Adipocyte (in vitro differentiated cells): ENCODE results near the gene ITIH3.
"Not testable (repeated sequence)": the region's sequence is repeated elsewhere in the genome, so short reads cannot be mapped to it uniquely, and the experiment has no call there.

Source experiments
- DNase-seq: peaks from one replicate; pipeline ENCODE4 v3.0.0-alpha.2; 2015; ENCODE audit warnings: low read depth
- H3K27me3 ChIP-seq: replicated peaks from 2 replicates; pipeline ENCODE4 v1.7.0; 2013; ENCODE audit warnings: mild to moderate bottlenecking, low read length, moderate library complexity; ENCODE audit not compliant: control insufficient read depth, insufficient read depth
- H3K36me3 ChIP-seq: 2 replicates; pipeline ENCODE4 v1.7.0; 2013; ENCODE audit warnings: low read length, mild to moderate bottlenecking, moderate library complexity; ENCODE audit not compliant: control insufficient read depth, insufficient read depth, severe bottlenecking
- H3K4me1 ChIP-seq: 2 replicates; pipeline ENCODE4 v1.7.0; 2013; ENCODE audit warnings: mild to moderate bottlenecking, low read length, moderate library complexity; ENCODE audit not compliant: control insufficient read depth, insufficient read depth
- H3K4me3 ChIP-seq: 2 replicates; pipeline ENCODE4 v1.7.0; 2013; ENCODE audit warnings: mild to moderate bottlenecking, low read length, moderate library complexity
- H3K9ac ChIP-seq: 2 replicates; pipeline ENCODE4 v1.7.0; 2013; ENCODE audit warnings: mild to moderate bottlenecking, low read length, moderate library complexity
- H3K9me3 ChIP-seq: 2 replicates; pipeline ENCODE4 v1.7.0; 2013; ENCODE audit warnings: mild to moderate bottlenecking, low read length, moderate library complexity; ENCODE audit not compliant: control insufficient read depth

ITIH3 gene

DNA sequence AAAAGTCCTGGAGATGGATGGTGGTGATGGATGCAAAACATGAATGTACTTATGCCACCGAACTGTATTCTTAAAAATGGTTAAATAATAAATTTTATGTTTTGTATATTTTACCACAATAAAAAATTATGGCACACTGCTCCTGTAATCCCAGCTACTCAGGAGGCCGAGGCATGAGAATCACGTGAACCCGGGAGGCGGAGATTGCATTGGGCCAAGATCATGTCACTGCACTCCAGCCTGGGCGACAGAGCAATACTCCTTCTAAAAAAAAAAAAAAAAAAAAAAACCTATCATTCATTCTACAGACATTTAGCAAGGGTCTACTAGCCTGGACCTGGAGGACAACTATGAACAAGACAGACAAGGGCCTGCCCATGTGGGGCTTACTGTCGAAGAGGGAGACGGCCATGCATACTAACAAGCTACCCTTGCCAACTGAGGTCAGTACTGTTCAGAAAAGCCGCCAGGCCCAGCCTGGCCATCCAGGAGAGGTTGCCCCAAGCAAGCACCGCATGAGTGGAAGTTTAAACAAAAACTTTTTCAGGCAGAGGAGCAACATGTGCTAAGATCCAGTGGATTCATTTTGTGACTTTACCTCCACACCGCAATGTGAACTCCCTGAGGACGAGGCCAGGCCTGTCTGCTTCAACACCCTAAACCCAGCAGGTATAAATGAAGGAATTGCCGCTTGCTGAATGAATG, 21.1 kb upstream of the ITIH3 start:
- H3K9me3 ChIP-seq, result no peaks in the 10 kb centered on the region
- peaks cover 5% of the 10 kb centered on the region for H3K27me3 ChIP-seq
- DNase-seq, result no peak
- H3K9ac ChIP-seq, result no peak overlapping the region
- peaks cover 14% of the 10 kb centered on the region for H3K4me1 ChIP-seq
- no peak overlapping the region for H3K4me3 ChIP-seq
- no peaks in the 10 kb centered on the region for H3K36me3 ChIP-seq

DNA sequence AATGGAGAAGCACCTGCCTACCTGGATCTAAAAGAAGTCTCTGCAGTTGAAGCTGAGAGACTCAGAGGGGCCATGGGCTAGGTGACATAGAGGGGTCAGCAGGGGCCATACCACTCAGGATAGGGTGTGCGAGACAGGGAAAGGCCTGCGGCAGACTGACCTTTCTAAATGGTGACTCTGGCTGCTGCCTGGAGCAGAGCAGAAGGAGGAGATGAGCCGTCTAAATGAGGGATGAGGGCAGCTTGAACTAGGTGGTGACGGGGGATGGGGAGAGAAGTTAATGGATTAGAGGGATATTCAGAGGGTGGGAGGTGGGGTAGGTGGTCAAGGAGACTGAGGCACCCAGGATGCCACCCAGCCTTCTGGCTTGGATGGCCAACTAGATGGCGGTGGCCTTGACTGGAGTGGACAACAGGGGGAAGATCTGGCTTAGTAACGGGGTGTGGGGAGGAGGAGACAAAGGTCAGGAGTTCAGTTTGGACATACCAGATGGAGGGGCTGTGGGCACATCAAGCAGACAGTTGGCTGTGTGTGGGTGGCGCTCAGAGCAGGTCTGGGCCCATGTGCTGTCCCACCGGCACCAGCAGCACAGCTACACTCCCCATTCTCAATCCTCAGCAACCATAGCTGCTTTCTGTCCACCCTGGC, 20.4 kb upstream of the ITIH3 start:
- H3K4me1 ChIP-seq, result peaks cover 14% of the 10 kb centered on the region
- no peaks in the 10 kb centered on the region for H3K36me3 ChIP-seq
- H3K9me3 ChIP-seq, result no peaks in the 10 kb centered on the region
- no peak overlapping the region for H3K9ac ChIP-seq
- no peak overlapping the region for H3K4me3 ChIP-seq
- DNase-seq, result no peak
- H3K27me3 ChIP-seq, result peaks cover 12% of the 10 kb centered on the region

DNA sequence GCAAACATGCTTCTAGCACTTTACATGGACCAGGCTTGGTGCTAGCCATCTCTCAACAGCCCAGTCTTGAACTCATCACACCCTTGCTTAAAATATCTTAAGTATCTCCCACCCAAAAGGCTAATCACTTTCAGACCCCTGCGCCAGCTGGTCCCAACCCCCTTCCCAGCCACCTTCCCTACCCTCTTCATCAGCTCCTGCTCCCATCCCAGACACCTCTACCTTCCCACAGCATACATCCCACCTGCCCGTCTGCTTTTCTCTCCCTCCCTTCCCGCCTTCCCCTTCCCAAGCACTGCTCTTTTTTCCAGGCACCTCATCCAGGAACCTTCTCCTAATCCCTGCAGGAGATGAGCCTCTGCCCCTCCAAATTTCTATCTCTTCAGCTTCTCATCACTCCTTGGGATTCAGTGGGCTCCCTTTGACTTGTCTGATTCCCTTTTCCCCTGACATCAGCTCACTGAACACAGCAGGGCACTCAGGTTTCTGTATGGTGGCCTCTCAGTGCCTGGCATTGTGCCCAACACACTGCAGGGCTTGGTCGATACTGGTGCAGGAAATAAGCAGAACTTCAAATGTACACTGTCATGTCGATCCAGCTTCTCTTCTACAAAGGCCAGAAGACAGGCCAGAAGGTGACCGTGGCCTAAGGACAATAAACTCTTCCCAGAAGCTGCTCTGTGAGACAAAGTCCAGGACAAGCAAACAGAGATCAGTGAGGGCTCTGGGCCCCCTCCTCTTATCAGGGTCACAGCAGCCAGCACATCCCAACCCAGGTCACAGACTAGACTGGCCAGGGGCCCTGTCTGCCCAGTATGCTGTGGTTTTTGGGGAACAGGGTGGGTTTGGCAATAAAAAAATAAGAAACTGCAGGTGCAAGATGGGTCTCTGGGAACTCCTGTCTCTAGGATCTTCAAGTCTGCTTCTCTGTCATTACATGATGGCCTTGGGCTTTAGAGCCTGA, 19.4 kb upstream of the ITIH3 start:
- DNase-seq, result no peak
- Histone ChIP-seq H3K9ac (no peak overlapping the region), H3K4me1 (peaks cover 7% of the 10 kb centered on the region), H3K36me3 (no peaks in the 10 kb centered on the region), H3K9me3 (no peaks in the 10 kb centered on the region), H3K27me3 (peaks cover 21% of the 10 kb centered on the region), H3K4me3 (no peak overlapping the region)

DNA sequence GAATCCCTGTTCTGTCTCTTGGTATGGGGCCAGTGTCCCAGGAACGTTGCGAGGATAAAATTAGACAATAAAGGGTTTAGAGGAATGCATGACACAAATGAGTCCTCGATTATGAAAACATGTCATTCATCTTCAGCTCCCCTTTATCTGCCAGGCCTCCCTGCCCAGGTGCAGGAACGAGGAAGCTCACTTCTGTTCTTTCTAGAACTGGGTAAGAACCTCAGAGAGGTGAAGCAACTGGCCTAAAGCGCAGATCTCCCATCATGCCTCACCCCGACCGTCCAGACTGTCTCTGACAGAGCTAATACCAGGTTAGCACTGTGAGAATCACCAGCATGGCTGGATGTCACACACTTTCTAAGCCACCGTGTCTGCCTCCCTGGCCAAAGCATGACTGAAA, 18.7 kb upstream of the ITIH3 start:
- H3K36me3 ChIP-seq, result no peaks in the 10 kb centered on the region

DNA sequence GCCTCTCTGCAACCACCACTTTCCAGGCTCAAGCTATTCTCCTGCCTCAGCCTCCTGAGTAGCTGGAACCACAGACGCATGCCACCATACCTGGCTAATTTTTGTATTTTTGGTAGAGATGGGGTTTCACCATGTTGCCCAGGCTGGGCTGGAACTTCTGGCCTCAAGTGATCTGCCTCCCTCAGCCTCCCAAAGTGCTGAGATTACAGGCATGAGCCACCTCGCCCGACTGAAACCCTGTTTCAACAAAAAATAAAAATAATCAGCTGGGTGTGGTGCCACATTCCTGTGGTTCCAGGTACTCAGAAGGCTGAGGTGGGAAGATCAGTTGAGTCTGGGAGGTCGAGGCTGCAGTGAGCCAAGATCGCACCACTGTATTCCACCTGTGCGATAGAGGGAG, 18.1 kb upstream of the ITIH3 start:
- DNase-seq, H3K9ac ChIP-seq, H3K4me3 ChIP-seq, H3K36me3 ChIP-seq, H3K4me1 ChIP-seq, H3K9me3 ChIP-seq: not testable (repeated sequence)
- H3K27me3 ChIP-seq, result peaks cover 30% of the 10 kb centered on the region

More for the DNA sequence above, 18.7 kb upstream of the ITIH3 start:
- Histone ChIP-seq H3K9ac (no peak overlapping the region), H3K4me1 (peaks cover 7% of the 10 kb centered on the region), H3K9me3 (no peaks in the 10 kb centered on the region), H3K4me3 (no peak overlapping the region), H3K27me3 (peaks cover 27% of the 10 kb centered on the region)
- DNase-seq, result no peak

DNA sequence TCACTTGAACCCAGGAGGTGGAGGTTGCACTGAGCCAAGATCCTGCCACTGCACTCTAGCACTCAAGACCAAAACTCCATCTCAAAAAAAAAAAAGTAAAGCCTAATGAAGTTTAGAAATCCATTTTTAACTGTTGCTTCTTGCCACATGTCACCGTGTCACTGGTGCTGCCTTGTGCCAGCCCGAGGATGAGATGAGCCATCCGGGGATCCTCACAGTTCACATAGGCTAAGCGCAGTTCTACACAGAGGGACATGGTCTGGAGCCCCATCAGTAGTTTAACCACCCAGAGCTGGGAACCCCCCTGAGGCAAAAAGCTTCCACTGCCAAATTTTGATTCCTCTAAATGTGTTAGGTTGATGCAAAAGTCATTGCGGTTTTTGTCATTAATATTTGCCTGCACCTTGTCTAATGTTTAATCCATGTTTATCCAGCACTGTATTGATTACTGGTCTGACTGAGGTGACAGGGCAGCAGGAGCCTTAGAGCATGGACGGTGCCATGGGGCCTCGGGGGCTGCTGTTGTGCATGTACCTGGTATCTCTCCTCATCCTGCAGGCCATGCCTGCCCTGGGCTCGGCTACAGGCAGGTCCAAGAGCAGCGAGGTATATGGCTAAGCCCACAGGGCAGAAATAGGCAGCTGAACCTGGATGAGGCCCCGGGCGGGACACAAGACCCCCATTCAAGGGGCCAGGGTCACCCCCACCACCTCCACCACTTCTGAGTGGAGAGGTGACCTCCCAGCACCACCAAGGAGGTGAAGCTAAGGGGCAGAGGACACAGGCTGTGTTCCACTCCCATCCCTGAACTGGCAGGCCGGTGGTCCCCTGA, 17.3 kb upstream of the ITIH3 start, which contains the start of gene ITIH1:
Gene ITIH1, plus strand, starts transcription at position 473 of the 832 bp plus-strand sequence. Its CDS starts 17 bp downstream, at position 490.
- Histone ChIP-seq H3K4me1 (no peaks in the 10 kb centered on the region), H3K9ac (no peak within 1 kb of the TSS), H3K27me3 (peaks cover 37% of the 10 kb centered on the region), H3K4me3 (no peak within 1 kb of the TSS), H3K36me3 (no peaks in the 10 kb centered on the region), H3K9me3 (no peaks in the 10 kb centered on the region)
- DNase-seq, result no peak

DNA sequence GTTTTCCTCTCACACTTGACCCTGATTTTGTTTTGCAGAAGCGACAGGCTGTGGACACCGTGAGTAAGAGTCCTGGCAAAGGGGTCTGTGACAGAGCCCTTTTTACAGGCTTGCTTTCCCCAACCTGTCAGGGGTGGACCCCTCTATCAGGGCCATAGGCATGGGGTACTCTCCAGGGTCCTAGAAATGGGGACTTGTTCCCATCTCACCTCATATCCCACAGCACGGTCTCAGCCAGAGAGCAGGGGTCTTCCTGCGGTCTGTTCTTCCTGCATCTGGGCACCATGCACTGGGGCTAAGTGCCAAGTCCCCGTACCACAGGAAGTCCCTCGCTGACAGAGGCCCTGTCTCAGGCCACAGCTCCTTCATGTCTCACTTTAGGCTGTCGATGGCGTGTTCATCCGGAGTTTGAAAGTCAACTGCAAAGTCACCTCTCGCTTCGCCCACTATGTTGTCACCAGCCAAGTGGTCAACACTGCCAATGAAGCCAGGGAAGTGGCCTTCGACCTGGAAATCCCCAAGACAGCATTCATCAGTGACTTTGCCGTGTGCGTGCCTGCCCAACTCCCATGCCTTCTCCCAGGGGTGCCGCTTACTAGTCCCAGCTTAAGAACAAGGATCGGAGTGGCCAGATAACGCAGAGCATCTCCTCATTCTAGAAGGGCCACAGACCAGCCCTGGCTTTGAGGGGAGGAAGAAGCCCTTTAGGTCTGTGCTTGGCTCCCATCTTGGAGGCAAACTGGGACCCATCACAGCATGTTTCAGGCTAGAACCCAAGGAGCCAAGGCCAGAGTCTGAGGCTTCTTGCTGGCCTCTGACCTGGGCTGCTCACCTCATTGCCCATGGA, 16.4 kb upstream of the ITIH3 start:
- Histone ChIP-seq H3K4me1 (no peaks in the 10 kb centered on the region), H3K9ac (no peak overlapping the region), H3K4me3 (no peak overlapping the region), H3K36me3 (no peaks in the 10 kb centered on the region), H3K9me3 (no peaks in the 10 kb centered on the region), H3K27me3 (peaks cover 45% of the 10 kb centered on the region)
- DNase-seq, result no peak

DNA sequence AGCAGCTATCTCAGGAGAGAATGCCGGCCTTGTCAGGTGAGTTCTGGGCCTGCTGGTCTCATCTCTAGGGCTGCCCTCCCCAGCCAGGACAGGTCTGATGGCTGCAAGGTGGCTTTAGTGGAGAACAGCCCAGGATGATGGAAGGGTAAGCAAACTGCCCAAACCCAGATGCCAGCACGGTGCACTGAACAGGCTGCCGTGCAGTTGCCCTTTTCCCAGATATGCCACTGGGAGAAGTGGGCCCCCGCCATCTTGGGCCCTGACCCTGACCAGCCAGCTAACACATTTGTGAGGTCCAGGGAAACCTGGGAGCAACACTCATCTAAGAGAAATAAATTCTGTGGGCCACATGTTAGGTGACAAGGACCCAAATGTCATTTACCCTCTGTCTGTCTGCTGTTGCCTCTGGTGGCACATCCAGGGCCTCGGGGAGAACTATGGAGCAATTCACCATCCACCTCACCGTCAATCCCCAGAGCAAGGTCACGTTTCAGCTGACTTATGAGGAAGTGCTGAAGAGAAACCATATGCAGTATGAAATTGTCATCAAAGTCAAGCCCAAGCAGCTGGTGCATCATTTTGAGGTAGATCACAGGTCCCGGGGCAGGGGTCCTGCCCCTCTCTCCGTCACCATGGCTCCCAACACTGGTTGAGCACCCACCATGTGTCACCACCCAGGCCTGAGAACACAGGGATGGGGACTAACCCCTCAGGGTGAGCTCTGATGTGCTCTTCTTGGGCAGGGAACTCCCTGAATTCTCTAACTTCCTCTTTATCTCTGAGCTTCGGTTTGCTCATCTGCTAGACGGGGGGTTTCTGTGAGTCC, 15.4 kb upstream of the ITIH3 start:
- DNase-seq, result no peak
- Histone ChIP-seq H3K9me3 (no peaks in the 10 kb centered on the region), H3K9ac (no peak overlapping the region), H3K4me1 (no peaks in the 10 kb centered on the region), H3K36me3 (no peaks in the 10 kb centered on the region), H3K4me3 (no peak overlapping the region), H3K27me3 (peaks cover 52% of the 10 kb centered on the region)

DNA sequence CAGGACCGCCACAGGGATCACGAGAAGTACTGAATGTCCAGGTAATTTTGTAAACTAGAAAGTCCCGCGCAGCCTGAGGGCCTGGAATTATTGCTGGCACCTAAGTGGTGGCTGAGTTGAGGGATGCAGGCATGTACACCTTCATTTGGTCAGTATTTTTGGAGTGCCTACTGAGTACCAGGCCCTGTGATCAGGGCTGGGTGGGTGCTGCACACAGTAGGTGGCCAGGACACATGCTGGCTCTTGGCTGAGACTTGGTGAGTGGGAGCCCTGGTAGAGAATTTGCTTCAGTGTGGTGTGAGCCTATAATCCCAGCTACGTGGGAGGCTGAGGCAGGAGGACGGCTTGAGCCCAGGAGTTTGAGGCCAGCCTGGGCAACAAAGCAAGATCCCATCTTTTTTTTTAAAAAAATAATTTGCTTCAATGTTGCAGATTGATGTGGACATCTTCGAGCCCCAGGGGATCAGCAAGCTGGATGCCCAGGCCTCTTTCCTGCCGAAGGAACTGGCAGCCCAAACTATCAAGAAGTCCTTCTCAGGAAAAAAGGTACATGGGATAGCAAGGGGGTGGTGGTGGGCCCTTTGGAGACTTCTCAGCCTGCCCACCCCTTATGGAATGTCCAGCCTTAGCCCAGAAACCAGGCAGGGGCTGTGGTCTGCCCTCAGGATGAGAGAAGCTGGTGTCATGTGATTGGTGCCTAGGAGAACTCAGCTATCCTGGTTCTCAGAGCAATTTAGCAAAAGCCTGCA, 14.6 kb upstream of the ITIH3 start:
- H3K9ac ChIP-seq, result no peak overlapping the region
- H3K9me3 ChIP-seq, result no peaks in the 10 kb centered on the region
- no peaks in the 10 kb centered on the region for H3K36me3 ChIP-seq
- H3K27me3 ChIP-seq, result peaks cover 55% of the 10 kb centered on the region
- H3K4me3 ChIP-seq, result no peak overlapping the region
- no peak for DNase-seq
- no peaks in the 10 kb centered on the region for H3K4me1 ChIP-seq
